ENCODE measurements around the gene SHC3. TPM values are rescaled to one million over a fixed set of nuclear protein-coding genes. Genes with fewer than 3 reads are reported as not detected.

Gene SHC3
- total and polyA plus RNA-seq, 2 experiments from 2014 or later, result 1.3 to 2.9 TPM

DNA sequence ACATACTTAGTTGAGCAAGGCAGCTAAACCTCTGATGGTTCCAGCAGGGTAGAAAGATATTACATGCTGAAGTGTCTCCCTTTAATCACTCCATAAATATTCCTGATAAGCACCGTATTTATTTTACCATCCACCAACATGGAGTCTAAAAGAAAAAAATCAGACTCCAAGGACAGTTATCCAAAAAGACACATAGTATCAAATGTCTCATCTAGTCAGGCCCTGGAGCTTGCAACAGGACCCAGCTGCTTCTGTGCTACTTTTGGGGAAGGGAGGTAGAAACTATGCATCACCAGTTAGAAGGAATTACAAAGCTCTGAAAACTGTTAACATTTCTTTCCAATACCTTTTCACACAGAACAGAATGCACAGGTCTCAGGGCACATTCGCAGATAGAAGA, 99.2 kb downstream of the SHC3 start:
- no peaks in the 10 kb centered on the region for H3K36me3 Mint-ChIP-seq (ENCODE audit: low read depth)
- Histone ChIP-seq H3K9me2 (ENCODE audit: insufficient read depth) (no peaks in the 10 kb centered on the region), H3K4me1 (ENCODE audit: insufficient read depth) (no peaks in the 10 kb centered on the region), H4K20me1 (replicated peaks; ENCODE audit: insufficient read depth) (no peaks in the 10 kb centered on the region), H3F3A (replicated peaks; ENCODE audit: low read depth) (no peaks in the 10 kb centered on the region), H3K4me3 (no peak overlapping the region), H3K36me3 (ENCODE audit: insufficient read depth) (no peaks in the 10 kb centered on the region), H3K4me2 (no peak overlapping the region), H2AFZ (no peak overlapping the region), H3K27me3 (ENCODE audit: insufficient read depth) (no peaks in the 10 kb centered on the region), H3K27ac (ENCODE audit: low read depth) (no peak overlapping the region), H3K79me2 (replicated peaks; ENCODE audit: insufficient read depth) (no peaks in the 10 kb centered on the region)
- H3K27me3 Mint-ChIP-seq (ENCODE audit: insufficient read depth, low read depth, poor library complexity), result no peaks in the 10 kb centered on the region
- TF ChIP-seq, protein P1, sequence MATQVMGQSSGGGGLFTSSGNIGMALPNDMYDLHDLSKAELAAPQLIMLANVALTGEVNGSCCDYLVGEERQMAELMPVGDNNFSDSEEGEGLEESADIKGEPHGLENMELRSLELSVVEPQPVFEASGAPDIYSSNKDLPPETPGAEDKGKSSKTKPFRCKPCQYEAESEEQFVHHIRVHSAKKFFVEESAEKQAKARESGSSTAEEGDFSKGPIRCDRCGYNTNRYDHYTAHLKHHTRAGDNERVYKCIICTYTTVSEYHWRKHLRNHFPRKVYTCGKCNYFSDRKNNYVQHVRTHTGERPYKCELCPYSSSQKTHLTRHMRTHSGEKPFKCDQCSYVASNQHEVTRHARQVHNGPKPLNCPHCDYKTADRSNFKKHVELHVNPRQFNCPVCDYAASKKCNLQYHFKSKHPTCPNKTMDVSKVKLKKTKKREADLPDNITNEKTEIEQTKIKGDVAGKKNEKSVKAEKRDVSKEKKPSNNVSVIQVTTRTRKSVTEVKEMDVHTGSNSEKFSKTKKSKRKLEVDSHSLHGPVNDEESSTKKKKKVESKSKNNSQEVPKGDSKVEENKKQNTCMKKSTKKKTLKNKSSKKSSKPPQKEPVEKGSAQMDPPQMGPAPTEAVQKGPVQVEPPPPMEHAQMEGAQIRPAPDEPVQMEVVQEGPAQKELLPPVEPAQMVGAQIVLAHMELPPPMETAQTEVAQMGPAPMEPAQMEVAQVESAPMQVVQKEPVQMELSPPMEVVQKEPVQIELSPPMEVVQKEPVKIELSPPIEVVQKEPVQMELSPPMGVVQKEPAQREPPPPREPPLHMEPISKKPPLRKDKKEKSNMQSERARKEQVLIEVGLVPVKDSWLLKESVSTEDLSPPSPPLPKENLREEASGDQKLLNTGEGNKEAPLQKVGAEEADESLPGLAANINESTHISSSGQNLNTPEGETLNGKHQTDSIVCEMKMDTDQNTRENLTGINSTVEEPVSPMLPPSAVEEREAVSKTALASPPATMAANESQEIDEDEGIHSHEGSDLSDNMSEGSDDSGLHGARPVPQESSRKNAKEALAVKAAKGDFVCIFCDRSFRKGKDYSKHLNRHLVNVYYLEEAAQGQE (IDR thresholded peaks at IDR 0.05; ENCODE audit: unreplicated experiment), result no peak
- TF ChIP-seq JUNB (IDR thresholded peaks at IDR 0.05; ENCODE audit: unreplicated experiment), result no peak
- TF ChIP-seq ZNF331 (CRISPR knock-in tag; IDR thresholded peaks at IDR 0.05; ENCODE audit: low read depth), result no peak
- TF ChIP-seq NANOG (IDR thresholded peaks at IDR 0.05; ENCODE audit: borderline replicate concordance), result no peak
- TF ChIP-seq ZNF114 (CRISPR knock-in tag; IDR thresholded peaks at IDR 0.05), result no peak
- TF ChIP-seq, protein P2, sequence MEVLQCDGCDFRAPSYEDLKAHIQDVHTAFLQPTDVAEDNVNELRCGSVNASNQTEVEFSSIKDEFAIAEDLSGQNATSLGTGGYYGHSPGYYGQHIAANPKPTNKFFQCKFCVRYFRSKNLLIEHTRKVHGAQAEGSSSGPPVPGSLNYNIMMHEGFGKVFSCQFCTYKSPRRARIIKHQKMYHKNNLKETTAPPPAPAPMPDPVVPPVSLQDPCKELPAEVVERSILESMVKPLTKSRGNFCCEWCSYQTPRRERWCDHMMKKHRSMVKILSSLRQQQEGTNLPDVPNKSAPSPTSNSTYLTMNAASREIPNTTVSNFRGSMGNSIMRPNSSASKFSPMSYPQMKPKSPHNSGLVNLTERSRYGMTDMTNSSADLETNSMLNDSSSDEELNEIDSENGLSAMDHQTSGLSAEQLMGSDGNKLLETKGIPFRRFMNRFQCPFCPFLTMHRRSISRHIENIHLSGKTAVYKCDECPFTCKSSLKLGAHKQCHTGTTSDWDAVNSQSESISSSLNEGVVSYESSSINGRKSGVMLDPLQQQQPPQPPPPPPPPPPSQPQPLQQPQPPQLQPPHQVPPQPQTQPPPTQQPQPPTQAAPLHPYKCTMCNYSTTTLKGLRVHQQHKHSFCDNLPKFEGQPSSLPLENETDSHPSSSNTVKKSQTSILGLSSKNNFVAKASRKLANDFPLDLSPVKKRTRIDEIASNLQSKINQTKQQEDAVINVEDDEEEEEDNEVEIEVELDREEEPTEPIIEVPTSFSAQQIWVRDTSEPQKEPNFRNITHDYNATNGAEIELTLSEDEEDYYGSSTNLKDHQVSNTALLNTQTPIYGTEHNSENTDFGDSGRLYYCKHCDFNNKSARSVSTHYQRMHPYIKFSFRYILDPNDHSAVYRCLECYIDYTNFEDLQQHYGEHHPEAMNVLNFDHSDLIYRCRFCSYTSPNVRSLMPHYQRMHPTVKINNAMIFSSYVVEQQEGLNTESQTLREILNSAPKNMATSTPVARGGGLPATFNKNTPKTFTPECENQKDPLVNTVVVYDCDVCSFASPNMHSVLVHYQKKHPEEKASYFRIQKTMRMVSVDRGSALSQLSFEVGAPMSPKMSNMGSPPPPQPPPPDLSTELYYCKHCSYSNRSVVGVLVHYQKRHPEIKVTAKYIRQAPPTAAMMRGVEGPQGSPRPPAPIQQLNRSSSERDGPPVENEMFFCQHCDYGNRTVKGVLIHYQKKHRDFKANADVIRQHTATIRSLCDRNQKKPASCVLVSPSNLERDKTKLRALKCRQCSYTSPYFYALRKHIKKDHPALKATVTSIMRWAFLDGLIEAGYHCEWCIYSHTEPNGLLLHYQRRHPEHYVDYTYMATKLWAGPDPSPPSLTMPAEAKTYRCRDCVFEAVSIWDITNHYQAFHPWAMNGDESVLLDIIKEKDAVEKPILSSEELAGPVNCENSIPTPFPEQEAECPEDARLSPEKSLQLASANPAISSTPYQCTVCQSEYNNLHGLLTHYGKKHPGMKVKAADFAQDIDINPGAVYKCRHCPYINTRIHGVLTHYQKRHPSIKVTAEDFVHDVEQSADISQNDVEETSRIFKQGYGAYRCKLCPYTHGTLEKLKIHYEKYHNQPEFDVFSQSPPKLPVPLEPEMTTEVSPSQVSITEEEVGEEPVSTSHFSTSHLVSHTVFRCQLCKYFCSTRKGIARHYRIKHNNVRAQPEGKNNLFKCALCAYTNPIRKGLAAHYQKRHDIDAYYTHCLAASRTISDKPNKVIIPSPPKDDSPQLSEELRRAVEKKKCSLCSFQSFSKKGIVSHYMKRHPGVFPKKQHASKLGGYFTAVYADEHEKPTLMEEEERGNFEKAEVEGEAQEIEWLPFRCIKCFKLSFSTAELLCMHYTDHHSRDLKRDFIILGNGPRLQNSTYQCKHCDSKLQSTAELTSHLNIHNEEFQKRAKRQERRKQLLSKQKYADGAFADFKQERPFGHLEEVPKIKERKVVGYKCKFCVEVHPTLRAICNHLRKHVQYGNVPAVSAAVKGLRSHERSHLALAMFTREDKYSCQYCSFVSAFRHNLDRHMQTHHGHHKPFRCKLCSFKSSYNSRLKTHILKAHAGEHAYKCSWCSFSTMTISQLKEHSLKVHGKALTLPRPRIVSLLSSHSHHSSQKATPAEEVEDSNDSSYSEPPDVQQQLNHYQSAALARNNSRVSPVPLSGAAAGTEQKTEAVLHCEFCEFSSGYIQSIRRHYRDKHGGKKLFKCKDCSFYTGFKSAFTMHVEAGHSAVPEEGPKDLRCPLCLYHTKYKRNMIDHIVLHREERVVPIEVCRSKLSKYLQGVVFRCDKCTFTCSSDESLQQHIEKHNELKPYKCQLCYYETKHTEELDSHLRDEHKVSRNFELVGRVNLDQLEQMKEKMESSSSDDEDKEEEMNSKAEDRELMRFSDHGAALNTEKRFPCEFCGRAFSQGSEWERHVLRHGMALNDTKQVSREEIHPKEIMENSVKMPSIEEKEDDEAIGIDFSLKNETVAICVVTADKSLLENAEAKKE (CRISPR knock-in tag; IDR thresholded peaks at IDR 0.05), result no peak
- no peak for TF ChIP-seq EZH2phosphoT487 (IDR thresholded peaks at IDR 0.05; ENCODE audit: unreplicated experiment)
- TF ChIP-seq, protein P3, sequence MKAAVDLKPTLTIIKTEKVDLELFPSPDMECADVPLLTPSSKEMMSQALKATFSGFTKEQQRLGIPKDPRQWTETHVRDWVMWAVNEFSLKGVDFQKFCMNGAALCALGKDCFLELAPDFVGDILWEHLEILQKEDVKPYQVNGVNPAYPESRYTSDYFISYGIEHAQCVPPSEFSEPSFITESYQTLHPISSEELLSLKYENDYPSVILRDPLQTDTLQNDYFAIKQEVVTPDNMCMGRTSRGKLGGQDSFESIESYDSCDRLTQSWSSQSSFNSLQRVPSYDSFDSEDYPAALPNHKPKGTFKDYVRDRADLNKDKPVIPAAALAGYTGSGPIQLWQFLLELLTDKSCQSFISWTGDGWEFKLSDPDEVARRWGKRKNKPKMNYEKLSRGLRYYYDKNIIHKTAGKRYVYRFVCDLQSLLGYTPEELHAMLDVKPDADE (IDR thresholded peaks at IDR 0.05), result no peak
- TF ChIP-seq POLR2AphosphoS5 (IDR thresholded peaks at IDR 0.05; ENCODE audit: low read depth), result no peak
- no peak for TF ChIP-seq EZH2 (IDR thresholded peaks at IDR 0.05; ENCODE audit: low read depth, unreplicated experiment)
- no peak for TF ChIP-seq CREB1 (CRISPR knock-in tag; IDR thresholded peaks at IDR 0.05; ENCODE audit: low read depth)
- TF ChIP-seq, protein P4, sequence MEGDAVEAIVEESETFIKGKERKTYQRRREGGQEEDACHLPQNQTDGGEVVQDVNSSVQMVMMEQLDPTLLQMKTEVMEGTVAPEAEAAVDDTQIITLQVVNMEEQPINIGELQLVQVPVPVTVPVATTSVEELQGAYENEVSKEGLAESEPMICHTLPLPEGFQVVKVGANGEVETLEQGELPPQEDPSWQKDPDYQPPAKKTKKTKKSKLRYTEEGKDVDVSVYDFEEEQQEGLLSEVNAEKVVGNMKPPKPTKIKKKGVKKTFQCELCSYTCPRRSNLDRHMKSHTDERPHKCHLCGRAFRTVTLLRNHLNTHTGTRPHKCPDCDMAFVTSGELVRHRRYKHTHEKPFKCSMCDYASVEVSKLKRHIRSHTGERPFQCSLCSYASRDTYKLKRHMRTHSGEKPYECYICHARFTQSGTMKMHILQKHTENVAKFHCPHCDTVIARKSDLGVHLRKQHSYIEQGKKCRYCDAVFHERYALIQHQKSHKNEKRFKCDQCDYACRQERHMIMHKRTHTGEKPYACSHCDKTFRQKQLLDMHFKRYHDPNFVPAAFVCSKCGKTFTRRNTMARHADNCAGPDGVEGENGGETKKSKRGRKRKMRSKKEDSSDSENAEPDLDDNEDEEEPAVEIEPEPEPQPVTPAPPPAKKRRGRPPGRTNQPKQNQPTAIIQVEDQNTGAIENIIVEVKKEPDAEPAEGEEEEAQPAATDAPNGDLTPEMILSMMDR (conservative IDR thresholded peaks at IDR 0.05; ENCODE audit: low read depth in 2 of 2), result no peak
- no peak for TF ChIP-seq STAT1 (IDR thresholded peaks at IDR 0.05; ENCODE audit: unreplicated experiment)
- DNase-seq (ENCODE audit: low spot score) (no peak), ATAC-seq (no peak)
- no peaks in the 10 kb centered on the region for H3K9me3 Mint-ChIP-seq
- H3K4me3 Mint-ChIP-seq, result no peak overlapping the region
- H3K4me1 Mint-ChIP-seq, result no peaks in the 10 kb centered on the region
- H3K27ac Mint-ChIP-seq, result no peak overlapping the region

Measured in GM23338 (cell line).